H9 (cell line): ENCODE data around the gene IL1RAPL2. TPM values are rescaled to one million over a fixed set of nuclear protein-coding genes. Genes with fewer than 3 reads are reported as not detected.

ENCODE experiments used
- DNase-seq: peaks from one replicate; pipeline ENCODE4 v3.0.0-alpha.2; 2017
- H2AFZ ChIP-seq: one replicate; pipeline ENCODE4 v1.6.1; 2013; ENCODE audit warnings: mild to moderate bottlenecking, low read length, control low read depth, moderate library complexity
- H2AK5ac ChIP-seq: 2 replicates; pipeline ENCODE4 v1.6.1; 2013; ENCODE audit warnings: low read length, control low read depth, mixed read lengths; ENCODE audit not compliant: insufficient read length
- H2BK120ac ChIP-seq: one replicate; pipeline ENCODE4 v1.6.1; 2013; ENCODE audit warnings: low read depth, mild to moderate bottlenecking, low read length, control low read depth, inconsistent platforms; ENCODE audit not compliant: poor library complexity, severe bottlenecking
- H2BK12ac ChIP-seq: 2 replicates; pipeline ENCODE4 v1.6.1; 2013; ENCODE audit warnings: low read length, control low read depth, mixed read lengths, low read depth; ENCODE audit not compliant: insufficient read length
- H2BK15ac ChIP-seq: 2 replicates; pipeline ENCODE4 v1.6.1; 2013; ENCODE audit warnings: low read depth, low read length, control low read depth
- H2BK20ac ChIP-seq: one replicate; pipeline ENCODE4 v1.6.1; 2013; ENCODE audit warnings: low read depth, mild to moderate bottlenecking, low read length, control low read depth, inconsistent platforms; ENCODE audit not compliant: poor library complexity, severe bottlenecking
- H2BK5ac ChIP-seq: 2 replicates; pipeline ENCODE4 v1.6.1; 2013; ENCODE audit warnings: low read length, control low read depth, mixed read lengths; ENCODE audit not compliant: insufficient read length
- H3K14ac ChIP-seq: 2 replicates; pipeline ENCODE4 v1.6.1; 2013; ENCODE audit warnings: low read length, control low read depth; ENCODE audit not compliant: insufficient read depth
- H3K18ac ChIP-seq: 2 replicates; pipeline ENCODE4 v1.6.1; 2013; ENCODE audit warnings: low read depth, mild to moderate bottlenecking, mixed read lengths, low read length, control low read depth; ENCODE audit not compliant: insufficient read length
- H3K23ac ChIP-seq: 2 replicates; pipeline ENCODE4 v1.6.1; 2013; ENCODE audit warnings: low read length, control low read depth, mixed read lengths, low read depth; ENCODE audit not compliant: insufficient read length
- H3K23me2 ChIP-seq: 2 replicates; pipeline ENCODE4 v1.6.1; 2013; ENCODE audit warnings: low read depth, mild to moderate bottlenecking, mixed read lengths, low read length, control low read depth; ENCODE audit not compliant: insufficient read length, poor library complexity, severe bottlenecking
- H3K27ac ChIP-seq: 2 replicates; pipeline ENCODE4 v1.5.1; 2013; ENCODE audit warnings: low read length, control low read depth, mixed read lengths, low read depth; ENCODE audit not compliant: insufficient read length
- H3K27me3 ChIP-seq: 2 replicates; pipeline ENCODE4 v1.6.1; 2013; ENCODE audit warnings: low read length, control low read depth, inconsistent platforms; ENCODE audit not compliant: insufficient read depth
- H3K4ac ChIP-seq: 2 replicates; pipeline ENCODE4 v1.6.1; 2013; ENCODE audit warnings: low read depth, mild to moderate bottlenecking, control low read depth, inconsistent platforms, low read length, moderate library complexity
- H3K4me1 ChIP-seq: 2 replicates; pipeline ENCODE4 v1.6.1; 2013; ENCODE audit warnings: low read length, control low read depth, inconsistent platforms; ENCODE audit not compliant: insufficient read depth
- H3K4me2 ChIP-seq: 2 replicates; pipeline ENCODE4 v1.6.1; 2013; ENCODE audit warnings: low read length, control low read depth, mixed read lengths; ENCODE audit not compliant: insufficient read length, insufficient read depth
- H3K56ac ChIP-seq: 2 replicates; pipeline ENCODE4 v1.6.1; 2013; ENCODE audit warnings: low read depth, mild to moderate bottlenecking, mixed read lengths, low read length, control low read depth; ENCODE audit not compliant: insufficient read length
- H3K79me1 ChIP-seq: 2 replicates; pipeline ENCODE4 v1.6.1; 2013; ENCODE audit warnings: low read depth, mild to moderate bottlenecking, moderate library complexity, low read length, control low read depth, inconsistent platforms; ENCODE audit not compliant: insufficient read depth, poor library complexity, severe bottlenecking
- H3K79me2 ChIP-seq: 2 replicates; pipeline ENCODE4 v1.6.1; 2013; ENCODE audit warnings: low read length, control low read depth, inconsistent platforms; ENCODE audit not compliant: insufficient read depth
- H3K9ac ChIP-seq: 2 replicates; pipeline ENCODE4 v1.6.1; 2013; ENCODE audit warnings: low read length, control low read depth, mixed read lengths; ENCODE audit not compliant: insufficient read length; ENCODE audit errors: extremely low read depth
- H3K9me3 ChIP-seq: one replicate; pipeline ENCODE4 v1.6.1; 2013; ENCODE audit warnings: low read depth, low read length, inconsistent platforms; ENCODE audit not compliant: control insufficient read depth
- H3T11ph ChIP-seq: one replicate; pipeline ENCODE4 v1.6.1; 2013; ENCODE audit warnings: mild to moderate bottlenecking, low read length, control low read depth, inconsistent platforms
- H4K20me1 ChIP-seq: one replicate; pipeline ENCODE4 v1.6.1; 2013; ENCODE audit not compliant: control insufficient read depth, insufficient read length, insufficient read depth
- H4K5ac ChIP-seq: 2 replicates; pipeline ENCODE4 v1.6.1; 2013; ENCODE audit warnings: low read depth, mild to moderate bottlenecking, mixed read lengths, low read length, control low read depth; ENCODE audit not compliant: insufficient read length
- H4K8ac ChIP-seq: replicated peaks from 2 replicates; pipeline ENCODE4 v1.6.1; 2013; ENCODE audit warnings: low read length, control low read depth, mixed read lengths, low read depth; ENCODE audit not compliant: insufficient read length
- H4K91ac ChIP-seq: 2 replicates; pipeline ENCODE4 v1.6.1; 2013; ENCODE audit warnings: low read depth, mild to moderate bottlenecking, moderate library complexity, mixed read lengths, low read length, control low read depth; ENCODE audit not compliant: insufficient read length
- H3K27ac Mint-ChIP-seq, 3 experiments: 2 replicates in 2 of 3; 3 replicates in 1 of 3; pipeline ENCODE4 v1.8.0; 2020 to 2021; ENCODE audit warnings: mixed read lengths in 3 of 3, mild to moderate bottlenecking in 1 of 3, moderate library complexity in 1 of 3
- H3K27me3 Mint-ChIP-seq: 2 replicates; pipeline ENCODE4 v1.8.0; 2021; ENCODE audit warnings: low read depth, mild to moderate bottlenecking, moderate library complexity, mixed read lengths
- H3K36me3 Mint-ChIP-seq, 3 experiments: 2 replicates in 2 of 3; 3 replicates in 1 of 3; pipeline ENCODE4 v1.8.0; 2020 to 2021; ENCODE audit warnings: low read depth in 3 of 3, mixed read lengths in 3 of 3; ENCODE audit not compliant: insufficient read depth in 1 of 3
- H3K4me1 Mint-ChIP-seq, 2 experiments: 2 replicates each; pipeline ENCODE4 v1.8.0; 2020; ENCODE audit warnings: mixed read lengths in 2 of 2
- H3K4me3 Mint-ChIP-seq, 2 experiments: 2 replicates in 1 of 2; 3 replicates in 1 of 2; pipeline ENCODE4 v1.8.0; 2020 to 2021; ENCODE audit warnings: mild to moderate bottlenecking in 2 of 2, mixed read lengths in 2 of 2, moderate library complexity in 1 of 2
- H3K9me3 Mint-ChIP-seq, 2 experiments: 2 replicates in 1 of 2; 3 replicates in 1 of 2; pipeline ENCODE4 v1.8.0; 2020; ENCODE audit warnings: mild to moderate bottlenecking in 2 of 2, mixed read lengths in 2 of 2, moderate library complexity in 1 of 2
- WGBS: extraction: QIAGEN DNeasy Blood & Tissue Kit; methylation state at CpG from one replicate; pipeline ENCODE4 v1.1.7; 2013; ENCODE audit warnings: missing lambda C conversion rate, low lambda C conversion rate, mixed read lengths; ENCODE audit not compliant: insufficient read length; ENCODE audit errors: extremely low coverage; 5-methylcytosine and 5-hydroxymethylcytosine counted together
- total RNA-seq: library from RNA; stranded (reverse); gene quantifications from 2 replicates; pipeline ENCODE4 v1.2.1, GENCODE V29; 2021
- TF ChIP-seq, protein P1 (sequence below): fragments of 200-600 bp; sonication (generic); conservative IDR thresholded peaks from 3 replicates; pipeline ENCODE4 v1.8.0; 2021; ENCODE audit warnings: antibody characterized with exemption, mild to moderate bottlenecking

The IL1RAPL2 gene
- total RNA-seq, 1 experiment from 2014 or later = not detected

DNA sequence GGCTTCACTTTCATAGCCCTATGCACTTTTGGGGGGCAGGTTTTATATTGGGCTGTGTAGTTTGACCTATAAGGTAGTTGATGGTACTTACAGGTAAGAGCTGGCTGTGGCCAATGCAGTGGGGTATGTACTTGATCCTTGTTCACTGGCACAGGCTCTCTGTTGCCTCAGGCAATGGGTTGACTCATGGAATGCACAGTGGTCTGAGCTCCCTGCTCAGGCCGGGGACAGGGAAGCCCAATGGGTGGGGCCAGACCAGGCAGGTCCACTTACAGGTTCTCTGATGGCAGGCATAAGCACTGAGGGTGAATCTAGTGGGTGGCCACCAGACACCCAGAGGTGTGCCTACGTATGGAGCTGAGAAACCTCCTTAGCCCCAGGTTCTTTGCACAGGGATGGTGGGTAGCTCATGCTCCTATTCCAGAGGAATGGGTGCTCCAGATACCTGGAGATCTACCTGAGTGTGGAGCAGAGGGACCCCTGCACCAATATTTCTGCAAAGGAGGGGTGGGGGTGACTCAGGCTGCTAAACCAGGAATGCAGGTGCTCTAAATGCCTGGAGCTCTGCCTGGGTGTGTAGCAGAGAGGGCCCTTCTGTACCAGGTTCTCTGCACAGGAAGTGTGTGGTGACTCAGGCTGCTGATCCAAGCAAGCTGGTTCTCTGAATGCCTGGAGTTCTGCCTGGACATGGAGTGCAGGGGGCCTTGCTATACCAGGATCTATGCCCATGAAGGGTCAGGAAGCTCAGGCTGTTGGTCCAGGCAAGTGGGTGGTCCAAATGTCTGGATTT, 52.3 kb downstream of the IL1RAPL2 start:
- no peak for DNase-seq
- no peaks in the 10 kb centered on the region for H3K27me3 ChIP-seq
- H4K8ac ChIP-seq = no peak overlapping the region
- no peak overlapping the region for H3K4me2 ChIP-seq
- H3K79me1 ChIP-seq = no peaks in the 10 kb centered on the region
- no peaks in the 10 kb centered on the region for H4K20me1 ChIP-seq
- H3K4ac ChIP-seq = no peak overlapping the region
- no peaks in the 10 kb centered on the region for H3K79me2 ChIP-seq
- no peak overlapping the region for H3K18ac ChIP-seq
- TF ChIP-seq, protein P1, sequence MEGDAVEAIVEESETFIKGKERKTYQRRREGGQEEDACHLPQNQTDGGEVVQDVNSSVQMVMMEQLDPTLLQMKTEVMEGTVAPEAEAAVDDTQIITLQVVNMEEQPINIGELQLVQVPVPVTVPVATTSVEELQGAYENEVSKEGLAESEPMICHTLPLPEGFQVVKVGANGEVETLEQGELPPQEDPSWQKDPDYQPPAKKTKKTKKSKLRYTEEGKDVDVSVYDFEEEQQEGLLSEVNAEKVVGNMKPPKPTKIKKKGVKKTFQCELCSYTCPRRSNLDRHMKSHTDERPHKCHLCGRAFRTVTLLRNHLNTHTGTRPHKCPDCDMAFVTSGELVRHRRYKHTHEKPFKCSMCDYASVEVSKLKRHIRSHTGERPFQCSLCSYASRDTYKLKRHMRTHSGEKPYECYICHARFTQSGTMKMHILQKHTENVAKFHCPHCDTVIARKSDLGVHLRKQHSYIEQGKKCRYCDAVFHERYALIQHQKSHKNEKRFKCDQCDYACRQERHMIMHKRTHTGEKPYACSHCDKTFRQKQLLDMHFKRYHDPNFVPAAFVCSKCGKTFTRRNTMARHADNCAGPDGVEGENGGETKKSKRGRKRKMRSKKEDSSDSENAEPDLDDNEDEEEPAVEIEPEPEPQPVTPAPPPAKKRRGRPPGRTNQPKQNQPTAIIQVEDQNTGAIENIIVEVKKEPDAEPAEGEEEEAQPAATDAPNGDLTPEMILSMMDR = no peak
- H3K27ac Mint-ChIP-seq = no peak overlapping the region
- no peak overlapping the region for H2BK12ac ChIP-seq
- no peak overlapping the region for H2BK5ac ChIP-seq
- H3K56ac ChIP-seq = no peak overlapping the region
- H3K4me1 ChIP-seq = no peaks in the 10 kb centered on the region
- H3K36me3 Mint-ChIP-seq = no peaks in the 10 kb centered on the region; a peak in 1 of 7 replicates
- no peak overlapping the region for H2AK5ac ChIP-seq
- H2BK20ac ChIP-seq = no peak overlapping the region
- no peak overlapping the region for H3K27ac ChIP-seq
- no CpG with 5 or more reads among the region's 2 CpGs for WGBS
- no peaks in the 10 kb centered on the region for H3K4me1 Mint-ChIP-seq
- H2BK15ac ChIP-seq = no peak overlapping the region
- H3K27me3 Mint-ChIP-seq = no peaks in the 10 kb centered on the region; the same call in 1 of the 2 replicates
- no peak overlapping the region for H2AFZ ChIP-seq
- no peak overlapping the region for H3K9ac ChIP-seq
- H3K23ac ChIP-seq = no peak overlapping the region
- no peak overlapping the region for H3T11ph ChIP-seq
- no peak overlapping the region; the same call in 1 of the 2 replicates for H3K14ac ChIP-seq
- H3K4me3 Mint-ChIP-seq = no peak overlapping the region
- H4K5ac ChIP-seq = no peak overlapping the region
- peaks cover 0 to 62% of the 10 kb centered on the region in 2 experiments; a peak in 2 of 5 replicates for H3K9me3 Mint-ChIP-seq
- H4K91ac ChIP-seq = no peak overlapping the region
- H3K23me2 ChIP-seq = no peaks in the 10 kb centered on the region
- H3K9me3 ChIP-seq = no peaks in the 10 kb centered on the region
- H2BK120ac ChIP-seq = no peak overlapping the region
